ENCODE results near the gene GRIA4. TPM values are rescaled to one million over a fixed set of nuclear protein-coding genes. Genes with fewer than 3 reads are reported as not detected.

The GRIA4 gene
- total and polyA plus RNA-seq, 2 experiments from 2014 or later, result 1.3 to 3.7 TPM

DNA sequence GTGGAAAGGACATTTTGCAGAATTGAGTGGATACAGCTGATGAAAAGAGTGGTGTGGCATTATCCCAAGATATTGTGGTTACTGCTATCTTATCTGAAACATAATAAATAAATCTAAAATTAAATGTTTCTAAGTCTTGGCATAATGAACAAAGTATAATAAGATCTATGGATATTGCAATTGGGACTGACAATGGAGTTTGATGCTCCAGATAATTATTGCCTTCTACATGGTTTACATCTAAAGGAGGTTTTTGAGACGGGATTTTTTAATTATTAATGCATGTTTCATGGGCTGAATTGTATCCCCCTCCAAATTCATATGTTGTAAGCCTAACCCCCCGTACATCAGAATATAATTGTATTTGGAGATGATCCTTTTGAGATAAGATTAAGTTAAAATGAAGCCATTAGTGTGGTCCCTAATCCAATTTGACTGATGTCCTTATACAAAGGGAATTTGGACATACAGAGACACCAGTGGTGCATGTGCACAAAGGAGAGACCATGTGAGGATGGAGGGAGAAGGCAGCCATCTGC lies 213.7 kb downstream of the GRIA4 start:
- H2AFZ ChIP-seq, result no peak overlapping the region
- H3K79me2 ChIP-seq, result no peaks in the 10 kb centered on the region
- no peaks in the 10 kb centered on the region for H3K36me3 ChIP-seq (replicated peaks; ENCODE audit: insufficient read depth, low read depth)
- 66% methylated on average over 2 of the region's 2 CpGs for WGBS (ENCODE audit: low lambda C conversion rate, missing lambda C conversion rate)
- TF ChIP-seq, protein P1, sequence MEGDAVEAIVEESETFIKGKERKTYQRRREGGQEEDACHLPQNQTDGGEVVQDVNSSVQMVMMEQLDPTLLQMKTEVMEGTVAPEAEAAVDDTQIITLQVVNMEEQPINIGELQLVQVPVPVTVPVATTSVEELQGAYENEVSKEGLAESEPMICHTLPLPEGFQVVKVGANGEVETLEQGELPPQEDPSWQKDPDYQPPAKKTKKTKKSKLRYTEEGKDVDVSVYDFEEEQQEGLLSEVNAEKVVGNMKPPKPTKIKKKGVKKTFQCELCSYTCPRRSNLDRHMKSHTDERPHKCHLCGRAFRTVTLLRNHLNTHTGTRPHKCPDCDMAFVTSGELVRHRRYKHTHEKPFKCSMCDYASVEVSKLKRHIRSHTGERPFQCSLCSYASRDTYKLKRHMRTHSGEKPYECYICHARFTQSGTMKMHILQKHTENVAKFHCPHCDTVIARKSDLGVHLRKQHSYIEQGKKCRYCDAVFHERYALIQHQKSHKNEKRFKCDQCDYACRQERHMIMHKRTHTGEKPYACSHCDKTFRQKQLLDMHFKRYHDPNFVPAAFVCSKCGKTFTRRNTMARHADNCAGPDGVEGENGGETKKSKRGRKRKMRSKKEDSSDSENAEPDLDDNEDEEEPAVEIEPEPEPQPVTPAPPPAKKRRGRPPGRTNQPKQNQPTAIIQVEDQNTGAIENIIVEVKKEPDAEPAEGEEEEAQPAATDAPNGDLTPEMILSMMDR (IDR thresholded peaks at IDR 0.05; ENCODE audit: poor library complexity), result no peak
- no peak for TF ChIP-seq EZH2 (IDR thresholded peaks at IDR 0.05; ENCODE audit: borderline replicate concordance)
- no peak for TF ChIP-seq EZH2phosphoT487 (IDR thresholded peaks at IDR 0.05; ENCODE audit: low read depth, severe bottlenecking, unreplicated experiment)
- DNase-seq (ENCODE audit: low spot score), result no peak
- H4K20me1 ChIP-seq (ENCODE audit: insufficient read depth, poor library complexity, severe bottlenecking), result no peaks in the 10 kb centered on the region
- H3K4me1 ChIP-seq (ENCODE audit: insufficient read depth), result no peaks in the 10 kb centered on the region
- no peaks in the 10 kb centered on the region for H3K9me3 ChIP-seq (ENCODE audit: low read depth)
- H3K27ac ChIP-seq, result no peak overlapping the region
- H3K4me3 ChIP-seq, result no peak overlapping the region
- no peaks in the 10 kb centered on the region for H3K9me2 ChIP-seq (replicated peaks; ENCODE audit: insufficient read depth)
- H3K27me3 ChIP-seq, result no peaks in the 10 kb centered on the region
- H3K4me2 ChIP-seq, result no peak overlapping the region

DNA sequence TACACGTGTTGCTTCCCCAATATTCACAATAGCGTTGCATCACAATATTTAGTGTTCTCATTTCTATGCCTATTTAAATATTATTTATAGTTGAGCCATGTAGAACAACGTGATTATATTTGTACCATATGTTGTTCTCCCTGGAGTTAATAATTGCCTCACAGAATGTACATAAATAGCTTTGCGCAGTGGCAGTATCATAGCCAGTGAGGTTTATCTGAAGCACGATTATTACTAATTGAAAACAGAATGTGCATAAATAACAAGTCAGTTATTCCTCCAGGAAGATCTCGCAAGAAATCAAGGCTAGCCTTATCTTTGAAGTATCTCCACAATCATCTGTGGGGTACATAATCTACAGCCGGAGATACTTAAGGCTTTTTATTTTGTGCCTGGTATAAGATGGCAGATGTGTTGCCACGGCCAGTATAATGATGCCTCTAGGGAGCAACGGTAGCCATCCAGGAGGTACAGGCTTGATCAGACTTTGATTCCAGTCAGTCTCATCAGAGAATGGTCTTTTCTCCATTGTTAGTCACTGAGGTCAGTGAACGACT lies 214.7 kb downstream of the GRIA4 start:
- H3K9me3 ChIP-seq (ENCODE audit: low read depth), result no peaks in the 10 kb centered on the region
- TF ChIP-seq EZH2 (IDR thresholded peaks at IDR 0.05; ENCODE audit: borderline replicate concordance) (no peak), EZH2phosphoT487 (IDR thresholded peaks at IDR 0.05; ENCODE audit: low read depth, severe bottlenecking, unreplicated experiment) (no peak)
- TF ChIP-seq, protein P1 (IDR thresholded peaks at IDR 0.05; ENCODE audit: poor library complexity), result no peak
- H3K9me2 ChIP-seq (replicated peaks; ENCODE audit: insufficient read depth), result no peaks in the 10 kb centered on the region
- no peak overlapping the region for H3K27ac ChIP-seq
- H3K27me3 ChIP-seq, result no peaks in the 10 kb centered on the region
- no peak overlapping the region for H3K4me3 ChIP-seq
- H4K20me1 ChIP-seq (ENCODE audit: insufficient read depth, poor library complexity, severe bottlenecking), result no peaks in the 10 kb centered on the region
- no peak overlapping the region for H3K4me2 ChIP-seq
- H3K79me2 ChIP-seq, result no peaks in the 10 kb centered on the region
- DNase-seq (ENCODE audit: low spot score), result no peak
- WGBS (ENCODE audit: low lambda C conversion rate, missing lambda C conversion rate), result 74% methylated on average over 10 of the region's 10 CpGs
- no peaks in the 10 kb centered on the region for H3K4me1 ChIP-seq (ENCODE audit: insufficient read depth)
- H2AFZ ChIP-seq, result no peak overlapping the region
- no peaks in the 10 kb centered on the region for H3K36me3 ChIP-seq (replicated peaks; ENCODE audit: insufficient read depth, low read depth)

GRCh38 chr11:105825141-105825540 lies 215.3 kb downstream of the GRIA4 start:
- H3K79me2 ChIP-seq, result no peaks in the 10 kb centered on the region
- TF ChIP-seq, protein P1 (IDR thresholded peaks at IDR 0.05; ENCODE audit: poor library complexity), result no peak
- TF ChIP-seq EZH2 (IDR thresholded peaks at IDR 0.05; ENCODE audit: borderline replicate concordance) (no peak), EZH2phosphoT487 (IDR thresholded peaks at IDR 0.05; ENCODE audit: low read depth, severe bottlenecking, unreplicated experiment) (no peak)
- no peak overlapping the region for H3K27ac ChIP-seq
- 79% methylated on average over 1 of the region's 1 CpG for WGBS (ENCODE audit: low lambda C conversion rate, missing lambda C conversion rate)
- H2AFZ ChIP-seq, result no peak overlapping the region
- no peak for DNase-seq (ENCODE audit: low spot score)
- no peak overlapping the region for H3K4me3 ChIP-seq
- no peaks in the 10 kb centered on the region for H4K20me1 ChIP-seq (ENCODE audit: insufficient read depth, poor library complexity, severe bottlenecking)
- no peaks in the 10 kb centered on the region for H3K9me2 ChIP-seq (replicated peaks; ENCODE audit: insufficient read depth)
- no peaks in the 10 kb centered on the region for H3K36me3 ChIP-seq (replicated peaks; ENCODE audit: insufficient read depth, low read depth)
- no peaks in the 10 kb centered on the region for H3K4me1 ChIP-seq (ENCODE audit: insufficient read depth)
- no peak overlapping the region for H3K4me2 ChIP-seq
- H3K9me3 ChIP-seq (ENCODE audit: low read depth), result no peaks in the 10 kb centered on the region
- no peaks in the 10 kb centered on the region for H3K27me3 ChIP-seq
